Measurements from ENCODE around the gene TRAPPC3. TPM values are rescaled to one million over a fixed set of nuclear protein-coding genes. Genes with fewer than 3 reads are reported as not detected.

Gene TRAPPC3
- total RNA-seq, 1 experiment from 2014 or later, result 119 TPM

GRCh38 chr1:36177589-36178431 is 28.5 kb upstream of the TRAPPC3 start:
- no peak for ATAC-seq

GRCh38 chr1:36176106-36176949 is 27.0 kb upstream of the TRAPPC3 start:
- Histone ChIP-seq H3K79me2 (ENCODE audit: low read length) (peaks cover 11% of the 10 kb centered on the region; the same call in 1 of the 2 replicates), H3K9me2 (replicated peaks; ENCODE audit: low read length) (no peaks in the 10 kb centered on the region), H3F3A (ENCODE audit: low read length, unreplicated experiment) (no peaks in the 10 kb centered on the region), H3K4me1 (ENCODE audit: insufficient read depth, low read length) (peaks cover 18% of the 10 kb centered on the region), H3K4me3 (ENCODE audit: low read length) (no peak overlapping the region), H3K4me2 (ENCODE audit: low read length) (no peak overlapping the region), H3K9me3 (ENCODE audit: low read length) (no peaks in the 10 kb centered on the region), H4K20me1 (ENCODE audit: low read length) (no peaks in the 10 kb centered on the region), H2AFZ (ENCODE audit: low read length) (no peak overlapping the region), H3K27me3 (ENCODE audit: low read length) (no peaks in the 10 kb centered on the region), H3K9ac (ENCODE audit: low read length) (no peak overlapping the region), H3K27ac (ENCODE audit: low read length) (no peak overlapping the region), H3K36me3 (ENCODE audit: low read depth, low read length) (peaks cover 48% of the 10 kb centered on the region)
- no TSS peak for BruUV-seq (replicated peaks)
- intact Hi-C loops (cut with micrococcal nuclease), result no loop called here
- ChIA-PET CTCF (no interaction called here), POLR2A (ENCODE audit: unreplicated experiment) (no interaction called here)
- ATAC-seq (no peak), DNase-seq (no peak)
- no peak for TF ChIP-seq EZH2 (IDR thresholded peaks at IDR 0.05; ENCODE audit: low read length, unreplicated experiment)
- no peak for TF ChIP-seq EZH2phosphoT487 (IDR thresholded peaks at IDR 0.05; ENCODE audit: borderline replicate concordance, low read length)
- no peak for TF ChIP-seq CTCF (conservative IDR thresholded peaks at IDR 0.05; ENCODE audit: low read depth, low read length)

More at GRCh38 chr1:36177589-36178431, 28.5 kb upstream of the TRAPPC3 start:
- H3K9me3 ChIP-seq (ENCODE audit: low read length), result no peaks in the 10 kb centered on the region
- intact Hi-C loops (cut with micrococcal nuclease), result no loop called here
- CTCF ChIA-PET, result no interaction called here
- no peak overlapping the region for H3K4me3 ChIP-seq (ENCODE audit: low read length)
- H3K27ac ChIP-seq (ENCODE audit: low read length), result no peak overlapping the region
- BruUV-seq (replicated peaks), result no TSS peak
- H3K4me2 ChIP-seq (ENCODE audit: low read length), result no peak overlapping the region
- TF ChIP-seq EZH2phosphoT487 (IDR thresholded peaks at IDR 0.05; ENCODE audit: borderline replicate concordance, low read length) (no peak), CTCF (conservative IDR thresholded peaks at IDR 0.05; ENCODE audit: low read depth, low read length) (no peak), EZH2 (IDR thresholded peaks at IDR 0.05; ENCODE audit: low read length, unreplicated experiment) (no peak)
- peaks cover 11% of the 10 kb centered on the region; the same call in 1 of the 2 replicates for H3K79me2 ChIP-seq (ENCODE audit: low read length)
- no peaks in the 10 kb centered on the region for H3K27me3 ChIP-seq (ENCODE audit: low read length)
- no peaks in the 10 kb centered on the region for H3F3A ChIP-seq (ENCODE audit: low read length, unreplicated experiment)
- peaks cover 39% of the 10 kb centered on the region for H3K36me3 ChIP-seq (ENCODE audit: low read depth, low read length)
- peaks cover 11% of the 10 kb centered on the region for H3K4me1 ChIP-seq (ENCODE audit: insufficient read depth, low read length)
- H3K9me2 ChIP-seq (replicated peaks; ENCODE audit: low read length), result no peaks in the 10 kb centered on the region
- H2AFZ ChIP-seq (ENCODE audit: low read length), result no peak overlapping the region
- DNase-seq, result no peak
- no peak overlapping the region for H3K9ac ChIP-seq (ENCODE audit: low read length)
- H4K20me1 ChIP-seq (ENCODE audit: low read length), result no peaks in the 10 kb centered on the region
- POLR2A ChIA-PET (ENCODE audit: unreplicated experiment), result no interaction called here
